ENCODE results near the gene NXPE2. TPM values are rescaled to one million over a fixed set of nuclear protein-coding genes. Genes with fewer than 3 reads are reported as not detected.

NXPE2 gene
- total RNA-seq, 2 donors from 2014 or later: 0.18 TPM; not detected in 1

DNA sequence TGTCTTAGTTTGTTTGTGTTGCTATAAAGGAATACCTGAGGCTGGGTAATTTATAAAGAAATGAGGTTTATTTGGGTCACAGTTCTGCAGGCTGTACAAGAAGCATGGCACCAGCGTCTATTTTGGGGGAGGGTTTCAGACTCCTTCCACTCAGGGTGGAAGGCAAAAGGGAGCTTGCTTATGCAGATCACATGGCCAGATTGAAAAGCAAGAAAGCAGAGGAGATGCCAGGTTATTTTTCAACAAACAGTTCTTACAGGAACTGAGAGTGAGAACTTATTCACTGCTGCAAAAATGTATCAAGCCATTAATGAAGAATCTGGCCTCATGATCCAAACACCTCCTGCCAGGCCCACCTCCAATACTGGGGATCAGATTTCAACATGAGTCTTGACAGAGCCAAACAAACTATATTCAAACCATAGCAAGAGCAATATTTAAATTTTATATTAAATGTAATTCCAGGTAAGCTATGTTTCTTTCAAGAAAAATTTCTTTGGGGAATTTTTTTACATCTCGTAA, 66.9 kb downstream of the NXPE2 start:
- no peaks in the 10 kb centered on the region for H3K4me1 ChIP-seq (ENCODE audit: control insufficient read depth, insufficient read depth, low read length)
- no peak overlapping the region for H3K9ac ChIP-seq (ENCODE audit: extremely low read depth, low read length, poor library complexity, severe bottlenecking)
- Mint-ChIP-seq H3K4me3 (no peak overlapping the region), H3K27me3 (ENCODE audit: insufficient read depth) (peaks cover 14% of the 10 kb centered on the region), H3K27ac (no peak overlapping the region), H3K4me1 (no peaks in the 10 kb centered on the region), H3K9me3 (no peaks in the 10 kb centered on the region), H3K36me3 (ENCODE audit: low read depth) (no peaks in the 10 kb centered on the region)
- 90 to 92% methylated on average over 2 of the region's 2 CpGs for WGBS, 2 experiments (ENCODE audit: insufficient coverage in 1 of 2, insufficient read length in 1 of 2)
- no peaks in the 10 kb centered on the region for H3K9me3 ChIP-seq (ENCODE audit: control insufficient read depth, low read length)
- no peaks in the 10 kb centered on the region for H3K36me3 ChIP-seq (ENCODE audit: control insufficient read depth, insufficient read depth, low read length)
- H3K4me3 ChIP-seq (ENCODE audit: low read length): no peak overlapping the region
- peaks cover 15% of the 10 kb centered on the region for H3K27me3 ChIP-seq (ENCODE audit: control insufficient read depth, insufficient read depth, low read length, poor library complexity, severe bottlenecking)
- no peak overlapping the region for H3K27ac ChIP-seq (ENCODE audit: low read depth, low read length)
- no peak for DNase-seq
- TF ChIP-seq, protein P1, sequence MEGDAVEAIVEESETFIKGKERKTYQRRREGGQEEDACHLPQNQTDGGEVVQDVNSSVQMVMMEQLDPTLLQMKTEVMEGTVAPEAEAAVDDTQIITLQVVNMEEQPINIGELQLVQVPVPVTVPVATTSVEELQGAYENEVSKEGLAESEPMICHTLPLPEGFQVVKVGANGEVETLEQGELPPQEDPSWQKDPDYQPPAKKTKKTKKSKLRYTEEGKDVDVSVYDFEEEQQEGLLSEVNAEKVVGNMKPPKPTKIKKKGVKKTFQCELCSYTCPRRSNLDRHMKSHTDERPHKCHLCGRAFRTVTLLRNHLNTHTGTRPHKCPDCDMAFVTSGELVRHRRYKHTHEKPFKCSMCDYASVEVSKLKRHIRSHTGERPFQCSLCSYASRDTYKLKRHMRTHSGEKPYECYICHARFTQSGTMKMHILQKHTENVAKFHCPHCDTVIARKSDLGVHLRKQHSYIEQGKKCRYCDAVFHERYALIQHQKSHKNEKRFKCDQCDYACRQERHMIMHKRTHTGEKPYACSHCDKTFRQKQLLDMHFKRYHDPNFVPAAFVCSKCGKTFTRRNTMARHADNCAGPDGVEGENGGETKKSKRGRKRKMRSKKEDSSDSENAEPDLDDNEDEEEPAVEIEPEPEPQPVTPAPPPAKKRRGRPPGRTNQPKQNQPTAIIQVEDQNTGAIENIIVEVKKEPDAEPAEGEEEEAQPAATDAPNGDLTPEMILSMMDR (conservative IDR thresholded peaks at IDR 0.05): no peak

DNA sequence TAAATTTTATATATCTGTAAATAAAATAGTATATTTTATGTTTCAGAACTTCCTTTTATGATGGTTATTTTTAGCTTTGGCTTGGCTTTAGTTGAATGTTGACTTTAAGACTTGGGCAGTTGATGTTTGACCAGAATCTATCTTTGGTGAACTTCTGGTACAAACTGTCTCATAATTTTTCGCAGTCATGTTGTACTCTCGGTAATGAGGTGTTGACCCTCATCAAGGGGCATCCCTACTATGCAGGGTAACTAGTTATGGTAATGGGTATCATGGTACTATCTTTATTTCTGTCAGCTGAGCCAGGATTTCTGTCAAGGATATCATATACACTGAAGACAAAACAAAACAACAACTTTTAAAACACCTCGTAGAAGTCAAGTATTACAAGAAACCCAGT, 67.7 kb downstream of the NXPE2 start:
- Histone ChIP-seq H3K9ac (ENCODE audit: extremely low read depth, low read length, poor library complexity, severe bottlenecking) (no peak overlapping the region), H3K4me1 (ENCODE audit: control insufficient read depth, insufficient read depth, low read length) (no peaks in the 10 kb centered on the region), H3K9me3 (ENCODE audit: control insufficient read depth, low read length) (no peaks in the 10 kb centered on the region), H3K4me3 (ENCODE audit: low read length) (no peak overlapping the region), H3K27me3 (ENCODE audit: control insufficient read depth, insufficient read depth, low read length, poor library complexity, severe bottlenecking) (peaks cover 16% of the 10 kb centered on the region), H3K27ac (ENCODE audit: low read depth, low read length) (no peak overlapping the region), H3K36me3 (ENCODE audit: control insufficient read depth, insufficient read depth, low read length) (no peaks in the 10 kb centered on the region)
- H3K4me3 Mint-ChIP-seq: no peak overlapping the region
- 92 to 100% methylated on average over 1 to 3 of the region's 3 CpGs for WGBS, 2 experiments (ENCODE audit: insufficient coverage in 1 of 2, insufficient read length in 1 of 2)
- H3K36me3 Mint-ChIP-seq (ENCODE audit: low read depth): no peaks in the 10 kb centered on the region
- no peaks in the 10 kb centered on the region for H3K9me3 Mint-ChIP-seq
- H3K27me3 Mint-ChIP-seq (ENCODE audit: insufficient read depth): peaks cover 16% of the 10 kb centered on the region
- H3K27ac Mint-ChIP-seq: no peak overlapping the region
- DNase-seq: no peak
- TF ChIP-seq, protein P1 (conservative IDR thresholded peaks at IDR 0.05): no peak
- no peaks in the 10 kb centered on the region for H3K4me1 Mint-ChIP-seq

Other genes with a start within 250 kb of the NXPE2 start
- 10 to 100 TPM; 69.8 to 89.9 TPM for gene REXO2, start 239.1 kb upstream of the NXPE2 start, total RNA-seq
- gene NXPE1, start 118.6 kb upstream of the NXPE2 start, total RNA-seq: not detected
- gene NXPE4, start 82.7 kb upstream of the NXPE2 start, total RNA-seq: not detected